Activated CD4-positive, alpha-beta T cell treated with anti-CD3 and anti-CD28 coated beads, Interleukin-2, amount 50 U/mL, for 48 hours (primary cell): ENCODE results near the gene TMC3.

ENCODE experiments used
- DNase-seq, 2 experiments: peaks; one replicate each; pipeline ENCODE4 v3.0.0-alpha.2; 2020

TMC3 gene

GRCh38 chr15:81296673-81297072 is 77.3 kb downstream of the TMC3 start:
- peak; percentile 70 to 77 for DNase-seq

GRCh38 chr15:81296186-81296585 is 77.8 kb downstream of the TMC3 start:
- no peak for DNase-seq

- no peak for DNase-seq
These were observed 78.4 kb downstream of the TMC3 start for GRCh38 chr15:81295486-81296121.

- peak; percentile 27 to 51 for DNase-seq
These were observed 79.5 kb downstream of the TMC3 start for GRCh38 chr15:81294516-81294880.

- DNase-seq = peak; percentile 76 to 83
These were observed 80.1 kb downstream of the TMC3 start for GRCh38 chr15:81293728-81294515.

- DNase-seq = peak in 1 of 2 experiments; percentile 67
These were observed 81.5 kb downstream of the TMC3 start for GRCh38 chr15:81292523-81293001.

GRCh38 chr15:81291916-81292522 is 82.0 kb downstream of the TMC3 start:
- DNase-seq = no peak

- no peak for DNase-seq
These were observed 84.1 kb downstream of the TMC3 start for GRCh38 chr15:81289910-81290309.

- no peak for DNase-seq
These were observed 85.4 kb downstream of the TMC3 start for GRCh38 chr15:81288616-81289015.

GRCh38 chr15:81288040-81288439 is 86.0 kb downstream of the TMC3 start:
- no peak for DNase-seq

GRCh38 chr15:81286621-81287121 is 87.3 kb downstream of the TMC3 start:
- DNase-seq = no peak

- DNase-seq = no peak
These were observed 88.6 kb downstream of the TMC3 start for GRCh38 chr15:81285461-81285860.

GRCh38 chr15:81284256-81285031 is 89.6 kb downstream of the TMC3 start:
- no peak for DNase-seq

- no peak for DNase-seq
These were observed 91.1 kb downstream of the TMC3 start for GRCh38 chr15:81282911-81283310.

- DNase-seq = no peak
These were observed 91.5 kb downstream of the TMC3 start for GRCh38 chr15:81282606-81282895.

GRCh38 chr15:81281766-81282605 is 92.0 kb downstream of the TMC3 start:
- no peak for DNase-seq

- DNase-seq = no peak
These were observed 92.6 kb downstream of the TMC3 start for GRCh38 chr15:81281456-81281735.
